GM11168 (cell line): Measurements from ENCODE around the gene ZNF410.
"Not testable (repeated sequence)": the region's sequence is repeated elsewhere in the genome, so short reads cannot be mapped to it uniquely, and the experiment has no call there.

Experiments used
- in situ Hi-C: fragments of 300-500 bp; cut with MboI; formaldehyde crosslinking; loops from one replicate; pipeline ENCODE4 v1.12.0; 2022; ENCODE audit warnings: low sequenced_read_pairs; ENCODE audit not compliant: unreplicated experiment

Gene ZNF410

GRCh38 chr14:73884438-73885190 lies 2.0 kb upstream of the ZNF410 start:
- in situ Hi-C loops = no loop called here

GRCh38 chr14:73887318-73887616 lies 608 bp downstream of the ZNF410 start:
- in situ Hi-C loops = no loop called here

- in situ Hi-C loops = no loop called here
Observed at GRCh38 chr14:73887694-73888459, 1.2 kb downstream of the ZNF410 start.

GRCh38 chr14:73888460-73888725 lies 1.7 kb downstream of the ZNF410 start:
- in situ Hi-C loops = no loop called here

GRCh38 chr14:73888971-73889370 lies 2.3 kb downstream of the ZNF410 start:
- in situ Hi-C loops = no loop called here

- in situ Hi-C loops = no loop called here
Observed at GRCh38 chr14:73889376-73889775, 2.7 kb downstream of the ZNF410 start.

GRCh38 chr14:73894180-73894687 lies 7.6 kb downstream of the ZNF410 start:
- in situ Hi-C loops = not testable (repeated sequence)

GRCh38 chr14:73895939-73896338 lies 9.3 kb downstream of the ZNF410 start:
- in situ Hi-C loops = no loop called here

- in situ Hi-C loops = no loop called here
Observed at GRCh38 chr14:73896521-73896920, 9.9 kb downstream of the ZNF410 start.

- in situ Hi-C loops = no loop called here
Observed at GRCh38 chr14:73903028-73903427, 16.4 kb downstream of the ZNF410 start.

- in situ Hi-C loops = no loop called here
Observed at GRCh38 chr14:73909681-73910080, 23.0 kb downstream of the ZNF410 start.

GRCh38 chr14:73913256-73913655 lies 26.6 kb downstream of the ZNF410 start:
- in situ Hi-C loops = no loop called here

- in situ Hi-C loops = no loop called here
Observed at GRCh38 chr14:73916324-73916723, 29.7 kb downstream of the ZNF410 start.

GRCh38 chr14:73919457-73919856 lies 32.8 kb downstream of the ZNF410 start:
- in situ Hi-C loops = not testable (repeated sequence)

- in situ Hi-C loops = no loop called here
Observed at GRCh38 chr14:73924337-73924736, 37.7 kb downstream of the ZNF410 start.

GRCh38 chr14:73935666-73936065 lies 49.0 kb downstream of the ZNF410 start:
- in situ Hi-C loops = no loop called here

GRCh38 chr14:73936548-73936947 lies 49.9 kb downstream of the ZNF410 start:
- in situ Hi-C loops = no loop called here

- in situ Hi-C loops = no loop called here
Observed at GRCh38 chr14:73937012-73937411, 50.4 kb downstream of the ZNF410 start.

GRCh38 chr14:73942180-73942579 lies 55.5 kb downstream of the ZNF410 start:
- in situ Hi-C loops = no loop called here

- in situ Hi-C loops = no loop called here
Observed at GRCh38 chr14:73943083-73943482, 56.4 kb downstream of the ZNF410 start.

- in situ Hi-C loops = no loop called here
Observed at GRCh38 chr14:73944432-73945158, 57.9 kb downstream of the ZNF410 start.
